Activated naive CD8-positive, alpha-beta T cell treated with anti-CD3 and anti-CD28 coated beads for 36 hours (primary cell): Measurements from ENCODE around the gene UBE2J2. TPM values are rescaled to one million over a fixed set of nuclear protein-coding genes. Genes with fewer than 3 reads are reported as not detected.

Experiments
- DNase-seq: peaks from one replicate; pipeline ENCODE4 v3.0.0; 2021
- H3K27ac Mint-ChIP-seq: one replicate; pipeline ENCODE4 v1.8.0; 2022; ENCODE audit warnings: mild to moderate bottlenecking, moderate library complexity, mixed read lengths
- H3K27me3 Mint-ChIP-seq: one replicate; pipeline ENCODE4 v1.8.0; 2022; ENCODE audit warnings: mild to moderate bottlenecking, mixed read lengths
- H3K36me3 Mint-ChIP-seq: one replicate; pipeline ENCODE4 v1.8.0; 2021; ENCODE audit warnings: mild to moderate bottlenecking, mixed read lengths
- H3K4me1 Mint-ChIP-seq: one replicate; pipeline ENCODE4 v1.8.0; 2021; ENCODE audit warnings: mixed read lengths
- H3K4me3 Mint-ChIP-seq: one replicate; pipeline ENCODE4 v1.8.0; 2022; ENCODE audit warnings: mild to moderate bottlenecking, moderate library complexity, mixed read lengths
- H3K9me3 Mint-ChIP-seq: one replicate; pipeline ENCODE4 v1.8.0; 2022; ENCODE audit warnings: mixed read lengths
- total RNA-seq, 2 experiments: library from RNA; stranded (reverse); gene quantifications; one replicate each; pipeline ENCODE4 v1.2.3, GENCODE V29; 2021

Gene UBE2J2
- total RNA-seq, 2 experiments from 2014 or later = 69.9 to 70.6 TPM

DNA sequence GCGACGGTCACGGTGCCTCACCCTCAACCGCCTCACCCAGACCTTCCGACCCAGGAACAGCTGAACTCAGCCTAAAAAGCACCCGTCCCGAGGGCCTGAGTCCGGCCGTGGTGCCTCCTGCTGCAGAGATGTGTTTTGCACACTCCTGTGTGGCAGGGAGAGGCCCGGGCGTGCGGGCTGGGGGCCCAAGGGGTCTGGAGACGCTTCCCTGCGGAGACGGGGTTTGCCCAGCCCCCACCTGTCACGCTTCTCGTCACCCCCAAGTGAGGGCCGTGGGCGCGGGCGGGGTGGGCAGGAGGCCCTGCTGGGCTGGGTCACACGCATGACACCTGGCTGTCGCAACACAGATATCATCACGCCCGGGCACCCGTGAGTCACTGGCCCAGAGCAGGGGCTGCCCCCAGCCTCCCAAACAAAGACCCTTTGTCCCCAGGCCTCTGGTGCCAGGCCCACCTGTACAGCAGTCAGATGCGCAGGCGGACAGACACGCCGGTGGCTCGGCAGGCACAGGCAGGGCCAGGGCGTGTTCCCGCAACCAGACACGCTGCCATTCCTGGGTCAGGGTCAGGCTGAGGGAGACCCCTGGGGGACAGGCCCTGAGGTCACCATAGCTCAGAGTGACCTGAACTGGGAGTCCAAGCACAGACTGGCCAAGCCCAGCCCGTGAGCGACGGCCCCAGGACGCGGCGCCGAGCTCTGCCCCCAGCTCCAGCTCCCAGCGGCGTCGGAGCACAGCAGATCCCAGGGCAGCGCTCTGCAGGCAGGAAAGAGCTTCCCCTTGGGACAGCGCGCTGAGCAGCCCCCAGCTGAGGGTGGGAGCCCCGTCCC is 35.6 kb downstream of the UBE2J2 start:
- Mint-ChIP-seq H3K4me3 (no peak overlapping the region), H3K27me3 (no peaks in the 10 kb centered on the region), H3K36me3 (peaks cover 14% of the 10 kb centered on the region), H3K4me1 (peaks cover 14% of the 10 kb centered on the region), H3K9me3 (no peaks in the 10 kb centered on the region), H3K27ac (no peak overlapping the region)
- no peak for DNase-seq

DNA sequence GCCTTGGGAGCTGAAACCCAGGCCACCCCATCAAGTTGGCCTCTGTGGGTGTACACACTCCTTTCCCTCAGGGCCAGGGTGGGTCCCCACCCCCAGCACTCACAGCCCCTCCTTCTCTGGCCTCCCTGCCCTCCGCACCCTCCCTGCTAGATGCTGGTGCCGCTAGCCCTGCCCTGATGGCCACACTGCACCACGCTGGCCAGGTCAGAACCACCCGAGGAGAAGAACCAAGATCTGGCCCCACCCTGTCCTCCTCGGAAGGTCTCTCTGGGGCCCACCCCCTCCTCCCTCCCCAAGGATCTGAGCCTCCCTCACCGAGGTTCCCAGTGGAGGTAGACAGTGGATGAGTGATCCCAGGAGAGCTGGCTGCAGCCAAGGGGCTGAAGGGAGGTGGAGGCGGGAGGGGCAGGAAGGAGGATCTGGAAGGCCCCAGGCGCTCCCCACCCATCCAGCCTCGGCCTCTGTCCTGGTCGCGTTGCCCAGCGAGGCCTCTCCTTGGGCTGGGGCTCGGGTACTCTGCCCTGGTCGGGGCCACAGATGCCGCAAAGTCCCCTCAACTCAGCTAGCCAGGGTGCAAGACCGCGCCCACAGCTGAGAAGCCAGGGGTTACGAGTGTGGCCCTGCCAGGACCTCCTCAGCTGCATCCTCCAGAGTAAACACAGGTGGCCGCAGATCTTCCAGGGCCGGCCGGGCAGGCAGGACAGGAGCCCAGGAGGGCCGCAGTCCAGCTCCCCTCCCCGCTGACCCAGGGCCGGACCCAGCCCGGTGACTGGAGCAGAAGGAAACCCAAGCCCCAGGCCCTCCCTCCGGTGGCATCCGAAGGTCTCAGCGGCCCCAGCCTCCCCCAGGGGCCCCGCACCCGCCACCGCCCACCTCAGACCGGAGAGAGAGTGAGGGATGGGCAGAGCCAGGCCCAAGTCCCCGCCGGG is 36.4 kb downstream of the UBE2J2 start:
- Mint-ChIP-seq H3K27ac (no peak overlapping the region), H3K9me3 (no peaks in the 10 kb centered on the region), H3K4me1 (peaks cover 14% of the 10 kb centered on the region), H3K27me3 (no peaks in the 10 kb centered on the region), H3K4me3 (no peak overlapping the region), H3K36me3 (peaks cover 14% of the 10 kb centered on the region)
- no peak for DNase-seq

DNA sequence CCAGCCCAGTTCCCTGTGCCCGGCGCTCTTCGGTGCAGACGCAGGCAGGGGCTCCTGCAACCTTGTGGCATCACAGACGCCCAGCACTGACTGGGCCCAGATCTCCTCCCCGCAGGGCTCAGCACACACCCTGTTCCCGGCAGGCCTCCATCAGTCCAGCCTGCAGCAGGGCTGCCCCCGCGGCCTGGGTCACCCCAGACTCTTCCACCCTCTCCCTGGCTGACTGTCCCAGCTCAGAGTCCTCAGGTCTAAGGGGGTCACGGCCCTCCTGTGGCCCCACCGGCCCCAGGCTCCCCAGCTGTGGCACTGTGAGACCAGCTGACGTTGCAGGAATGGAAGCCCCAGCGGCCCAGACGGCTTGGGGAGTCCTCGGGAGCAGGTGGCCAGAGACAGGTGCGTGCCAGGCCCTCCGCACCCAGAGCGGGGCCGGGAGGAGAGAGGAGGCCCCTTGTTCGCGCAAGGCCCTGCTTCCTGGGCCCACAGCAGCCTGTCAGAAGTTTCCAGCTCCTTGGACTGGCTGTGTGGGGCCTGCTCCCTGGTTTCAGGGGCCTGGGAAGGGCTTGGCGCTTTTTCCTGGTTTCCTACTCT is 37.4 kb downstream of the UBE2J2 start:
- H3K27me3 Mint-ChIP-seq = no peaks in the 10 kb centered on the region
- H3K4me1 Mint-ChIP-seq = peaks cover 14% of the 10 kb centered on the region
- no peak overlapping the region for H3K4me3 Mint-ChIP-seq

DNA sequence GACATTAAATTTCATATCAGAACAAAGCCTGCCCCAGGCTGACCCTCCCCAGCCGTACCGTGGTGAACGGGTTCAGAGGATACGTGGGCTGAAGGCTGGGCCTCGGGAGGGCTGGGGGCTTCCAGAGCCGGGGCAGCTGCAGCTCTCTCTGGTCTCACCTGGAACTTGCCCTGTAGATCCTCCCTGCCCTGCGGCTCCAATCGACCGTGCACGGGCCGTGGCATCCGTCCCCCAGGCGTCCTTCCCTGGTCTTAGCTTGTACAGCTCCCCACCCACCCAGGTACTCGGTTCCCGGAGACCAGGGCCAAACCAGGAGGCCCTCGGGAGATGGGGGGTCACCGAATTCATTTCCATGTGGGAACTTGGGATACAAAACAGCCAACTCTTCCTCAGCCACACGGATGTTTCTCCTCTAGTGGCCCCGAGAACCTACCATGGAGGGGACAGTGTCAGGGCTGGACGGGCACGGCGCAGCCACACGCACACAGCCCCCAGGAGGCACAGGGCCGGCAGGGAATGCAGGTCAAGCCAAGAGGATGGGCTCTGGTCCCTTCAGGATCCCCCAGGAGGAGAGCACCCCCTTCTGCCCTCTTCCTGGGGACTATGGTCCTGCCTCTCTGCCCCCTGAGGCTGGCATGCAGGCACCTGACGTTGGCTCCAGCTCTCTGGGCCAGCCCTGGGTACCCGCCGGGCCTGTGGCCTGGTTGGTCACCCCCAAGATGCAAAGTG is 38.5 kb downstream of the UBE2J2 start:
- no peaks in the 10 kb centered on the region for H3K27me3 Mint-ChIP-seq
- no peak overlapping the region for H3K27ac Mint-ChIP-seq
- H3K4me3 Mint-ChIP-seq = no peak overlapping the region
- peaks cover 18% of the 10 kb centered on the region for H3K4me1 Mint-ChIP-seq
- H3K36me3 Mint-ChIP-seq = peaks cover 23% of the 10 kb centered on the region
- DNase-seq = no peak
- H3K9me3 Mint-ChIP-seq = no peaks in the 10 kb centered on the region

More for the DNA sequence above, 37.4 kb downstream of the UBE2J2 start:
- H3K36me3 Mint-ChIP-seq = peaks cover 15% of the 10 kb centered on the region
- no peak for DNase-seq
- no peaks in the 10 kb centered on the region for H3K9me3 Mint-ChIP-seq
- H3K27ac Mint-ChIP-seq = no peak overlapping the region

DNA sequence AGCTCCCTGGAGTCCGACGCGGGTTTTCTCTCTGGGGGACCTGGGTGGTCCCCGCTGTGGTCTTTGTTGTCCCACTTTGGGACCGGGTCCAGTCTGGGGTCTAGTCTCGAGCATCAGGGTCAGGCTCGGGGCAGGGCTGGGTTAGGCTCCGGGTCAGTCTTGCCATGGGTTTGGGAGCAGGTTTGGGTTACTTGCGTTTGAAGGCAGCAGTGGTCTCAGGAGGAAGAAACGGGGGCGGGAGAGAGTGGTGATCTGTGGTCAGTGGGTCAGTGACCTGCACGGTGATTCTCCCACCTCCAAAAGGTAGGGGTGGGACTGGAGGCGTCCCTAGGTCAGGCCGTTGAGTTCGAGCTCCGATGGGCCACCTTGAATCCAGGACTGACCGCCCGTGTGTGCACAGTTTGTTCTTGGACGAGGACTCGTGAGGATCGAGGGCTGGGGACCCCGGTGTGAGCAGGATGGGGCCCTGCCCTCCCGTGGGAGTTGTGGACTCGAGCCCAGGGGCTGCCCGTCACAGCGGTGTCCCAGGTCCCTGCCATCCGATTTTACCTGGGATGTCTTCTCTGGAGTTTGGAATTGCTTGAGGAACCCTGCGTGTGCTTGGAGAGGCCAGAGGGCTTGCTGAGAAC is 39.4 kb downstream of the UBE2J2 start:
- Mint-ChIP-seq H3K4me3 (peak overlapping the region; percentile 70), H3K36me3 (peaks cover 31% of the 10 kb centered on the region), H3K9me3 (no peaks in the 10 kb centered on the region), H3K27me3 (no peaks in the 10 kb centered on the region), H3K27ac (peak overlapping the region; percentile 80), H3K4me1 (peaks cover 26% of the 10 kb centered on the region)
- DNase-seq = no peak

DNA sequence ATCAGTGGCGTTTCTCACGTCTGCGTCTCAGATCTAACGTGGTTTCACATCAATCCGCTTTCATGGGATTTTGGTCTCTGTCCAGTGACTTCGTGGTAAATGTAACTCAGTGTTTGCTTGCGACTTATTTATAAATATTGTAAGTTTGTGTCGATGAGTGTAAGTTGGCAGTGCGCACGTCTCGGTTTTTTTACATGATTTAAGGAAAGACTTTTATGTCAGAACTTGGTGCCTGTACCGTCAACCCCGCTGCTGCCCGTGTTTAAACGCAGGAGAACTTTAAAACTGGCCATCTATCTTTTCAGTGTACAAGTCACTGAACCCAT is 40.1 kb downstream of the UBE2J2 start:
- Mint-ChIP-seq H3K27me3 (no peaks in the 10 kb centered on the region), H3K36me3 (peaks cover 36% of the 10 kb centered on the region), H3K27ac (peak overlapping the region; percentile 80), H3K4me1 (peaks cover 26% of the 10 kb centered on the region), H3K4me3 (peak overlapping the region; percentile 70), H3K9me3 (no peaks in the 10 kb centered on the region)
- DNase-seq = no peak

DNA sequence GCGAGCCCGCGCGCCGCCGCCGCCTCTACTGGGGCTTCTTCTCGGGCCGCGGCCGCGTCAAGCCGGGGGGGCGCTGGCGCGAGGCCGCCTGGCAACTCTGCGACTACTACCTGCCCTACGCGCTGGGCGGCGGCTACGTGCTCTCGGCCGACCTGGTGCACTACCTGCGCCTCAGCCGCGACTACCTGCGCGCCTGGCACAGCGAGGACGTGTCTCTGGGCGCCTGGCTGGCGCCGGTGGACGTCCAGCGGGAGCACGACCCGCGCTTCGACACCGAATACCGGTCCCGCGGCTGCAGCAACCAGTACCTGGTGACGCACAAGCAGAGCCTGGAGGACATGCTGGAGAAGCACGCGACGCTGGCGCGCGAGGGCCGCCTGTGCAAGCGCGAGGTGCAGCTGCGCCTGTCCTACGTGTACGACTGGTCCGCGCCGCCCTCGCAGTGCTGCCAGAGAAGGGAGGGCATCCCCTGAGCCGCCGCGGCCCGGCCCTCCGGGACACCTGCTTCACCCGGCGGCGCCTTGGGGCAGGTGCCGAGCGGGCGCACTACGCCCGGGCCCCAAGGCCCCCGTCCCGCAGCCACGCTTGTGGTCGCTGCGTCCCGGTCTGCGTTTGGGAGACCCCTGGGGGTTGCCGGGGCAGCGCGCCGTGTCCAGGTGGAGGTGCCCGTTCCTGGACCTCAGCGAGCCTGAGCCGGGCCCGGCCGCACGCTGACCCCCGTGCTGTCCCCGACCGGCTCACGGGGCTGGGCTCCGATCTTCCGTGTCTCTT is 40.7 kb downstream of the UBE2J2 start:
- peak overlapping the region; percentile 70 for H3K4me3 Mint-ChIP-seq
- H3K27ac Mint-ChIP-seq = peak overlapping the region; percentile 80
- H3K9me3 Mint-ChIP-seq = no peaks in the 10 kb centered on the region
- no peaks in the 10 kb centered on the region for H3K27me3 Mint-ChIP-seq
- no peak for DNase-seq
- peaks cover 26% of the 10 kb centered on the region for H3K4me1 Mint-ChIP-seq
- H3K36me3 Mint-ChIP-seq = peaks cover 36% of the 10 kb centered on the region

DNA sequence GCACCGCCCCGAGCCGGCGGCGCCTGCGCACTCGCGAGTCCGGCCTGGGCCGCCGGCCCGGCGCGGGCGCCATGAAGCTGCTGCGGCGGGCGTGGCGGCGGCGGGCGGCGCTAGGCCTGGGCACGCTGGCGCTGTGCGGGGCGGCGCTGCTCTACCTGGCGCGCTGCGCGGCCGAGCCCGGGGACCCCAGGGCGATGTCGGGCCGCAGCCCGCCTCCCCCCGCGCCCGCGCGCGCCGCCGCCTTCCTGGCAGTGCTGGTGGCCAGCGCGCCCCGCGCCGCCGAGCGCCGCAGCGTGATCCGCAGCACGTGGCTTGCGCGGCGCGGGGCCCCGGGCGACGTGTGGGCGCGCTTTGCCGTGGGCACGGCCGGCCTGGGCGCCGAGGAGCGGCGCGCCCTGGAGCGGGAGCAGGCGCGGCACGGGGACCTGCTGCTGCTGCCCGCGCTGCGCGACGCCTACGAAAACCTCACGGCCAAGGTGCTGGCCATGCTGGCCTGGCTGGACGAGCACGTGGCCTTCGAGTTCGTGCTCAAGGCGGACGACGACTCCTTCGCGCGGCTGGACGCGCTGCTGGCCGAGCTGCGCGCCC is 41.4 kb downstream of the UBE2J2 start, which contains the start of gene B3GALT6:
Gene B3GALT6, plus strand, starts transcription at position 30 of the 588 bp plus-strand sequence. Its CDS starts 42 bp downstream, at position 72.
- no peaks in the 10 kb centered on the region for H3K27me3 Mint-ChIP-seq
- peaks cover 36% of the 10 kb centered on the region for H3K36me3 Mint-ChIP-seq
- H3K9me3 Mint-ChIP-seq = no peaks in the 10 kb centered on the region
- peaks cover 26% of the 10 kb centered on the region for H3K4me1 Mint-ChIP-seq
- no peak for DNase-seq
- H3K27ac Mint-ChIP-seq = peak within 1 kb of the TSS; percentile 86
- peak within 1 kb of the TSS; percentile 93 for H3K4me3 Mint-ChIP-seq

DNA sequence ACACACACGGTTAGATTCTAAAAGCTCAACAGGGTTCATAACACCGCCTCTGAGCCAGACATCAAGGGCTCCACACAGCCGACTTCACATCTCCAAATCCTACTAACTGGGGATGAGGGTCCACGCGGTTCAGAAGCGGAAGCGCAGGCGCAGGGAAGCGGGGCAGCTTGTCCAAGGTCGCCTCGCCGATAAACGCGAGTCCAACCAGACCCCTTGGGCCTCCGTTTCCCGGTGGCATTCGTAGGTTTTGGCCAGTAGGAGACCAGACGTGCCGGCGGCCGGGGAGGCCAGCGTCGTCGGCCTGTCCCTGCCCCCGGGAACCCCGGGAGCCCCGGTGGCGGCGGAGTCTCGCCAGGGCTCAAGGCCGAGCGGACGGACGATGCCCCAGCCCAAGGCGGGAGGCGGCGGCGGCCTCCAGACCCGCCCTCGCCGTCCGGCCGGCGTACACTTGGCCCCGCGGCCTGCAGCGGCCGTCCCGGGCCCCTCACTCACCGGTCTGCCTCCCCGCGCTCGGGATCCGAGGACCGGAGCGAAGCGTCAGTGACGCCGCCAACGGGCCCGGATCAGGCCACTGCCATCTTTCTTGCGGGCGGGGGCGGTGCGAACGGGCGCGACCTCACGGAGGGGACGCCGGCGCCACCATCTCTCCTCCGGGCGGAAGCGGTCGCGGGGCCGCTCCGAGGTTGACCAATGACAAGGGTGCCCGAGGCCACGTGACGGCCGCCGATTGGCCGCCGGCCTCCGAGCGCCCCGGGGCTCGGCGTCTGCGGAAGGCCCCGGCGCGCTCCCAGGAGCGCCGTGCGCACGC is 42.0 kb downstream of the UBE2J2 start, which contains the start of gene SDF4:
Gene SDF4, minus strand, starts transcription at position 602 of the 808 bp plus-strand sequence. CDS start 3,229 bp downstream, outside the sequence.
- Mint-ChIP-seq H3K4me1 (peaks cover 26% of the 10 kb centered on the region), H3K9me3 (no peaks in the 10 kb centered on the region), H3K27me3 (no peaks in the 10 kb centered on the region), H3K36me3 (peaks cover 36% of the 10 kb centered on the region), H3K27ac (peak within 1 kb of the TSS; percentile 86), H3K4me3 (peak within 1 kb of the TSS; percentile 93)
- peak; percentile 99 for DNase-seq

DNA sequence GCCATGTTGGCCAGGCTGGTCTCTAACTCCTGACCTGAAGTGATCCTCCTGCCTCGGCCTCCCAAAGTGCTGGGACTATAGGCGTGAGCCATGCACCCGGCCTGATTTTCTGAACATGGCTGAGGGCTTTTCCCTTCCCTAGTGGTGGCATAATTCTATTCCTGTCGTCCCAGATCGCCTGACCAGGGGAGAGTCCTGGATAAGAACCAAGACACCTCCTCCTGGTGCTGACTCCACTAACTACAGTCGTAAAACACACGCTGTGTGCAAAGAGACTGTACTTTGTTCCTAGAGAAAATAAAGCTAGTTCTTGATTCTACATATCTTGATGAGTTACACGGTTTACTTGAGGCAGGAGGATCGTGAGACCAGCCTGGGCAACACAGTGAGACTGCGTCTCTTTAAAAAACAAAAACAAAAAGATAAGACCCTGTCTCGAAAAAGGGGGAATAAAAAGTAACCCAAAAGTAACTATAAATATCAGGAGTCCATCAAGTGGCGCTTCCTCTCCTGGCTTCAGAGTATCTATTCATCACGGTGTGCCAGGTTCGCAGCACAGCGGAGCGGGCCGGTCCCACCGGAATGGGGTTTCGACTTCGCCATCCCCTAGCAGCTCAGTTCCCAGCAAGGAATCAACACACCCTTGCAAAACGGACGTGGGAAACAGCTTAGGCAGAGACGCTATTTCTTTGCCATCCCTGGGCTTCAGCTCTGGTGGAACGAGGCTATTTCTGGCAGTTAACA is 42.8 kb downstream of the UBE2J2 start:
- Mint-ChIP-seq H3K27ac (peak overlapping the region; percentile 86), H3K4me1 (peaks cover 26% of the 10 kb centered on the region), H3K9me3 (no peaks in the 10 kb centered on the region), H3K36me3 (peaks cover 38% of the 10 kb centered on the region), H3K4me3 (peak overlapping the region; percentile 93), H3K27me3 (no peaks in the 10 kb centered on the region)
- no peak for DNase-seq

DNA sequence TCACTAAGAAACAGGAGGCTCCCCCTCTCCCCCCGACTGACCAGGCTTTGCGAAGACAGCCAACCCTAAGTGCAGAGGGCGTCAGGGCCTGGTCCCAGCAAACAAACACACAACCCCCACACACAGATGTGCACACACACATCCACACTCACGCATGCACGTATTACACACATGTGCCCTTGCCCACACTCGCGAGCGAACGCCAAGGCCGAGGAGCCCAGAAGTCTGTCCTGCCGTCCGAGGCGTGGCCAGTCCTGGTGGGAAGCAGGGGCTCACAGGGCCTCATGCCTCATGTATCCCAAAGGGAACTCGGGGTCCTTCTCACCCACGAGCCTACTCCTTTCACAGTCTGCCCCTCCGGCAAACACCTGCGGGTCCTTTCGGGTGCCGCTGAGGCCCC is 43.9 kb downstream of the UBE2J2 start:
- no peaks in the 10 kb centered on the region for H3K27me3 Mint-ChIP-seq
- no peak for DNase-seq
- peak overlapping the region; percentile 93 for H3K4me3 Mint-ChIP-seq
- H3K36me3 Mint-ChIP-seq = peaks cover 43% of the 10 kb centered on the region
- peaks cover 26% of the 10 kb centered on the region for H3K4me1 Mint-ChIP-seq
- no peak overlapping the region for H3K27ac Mint-ChIP-seq
- H3K9me3 Mint-ChIP-seq = no peaks in the 10 kb centered on the region
